IPS-20b (cell line): ENCODE measurements around the gene PDZD8.

ENCODE experiments used
- H3K27ac ChIP-seq: one replicate; pipeline ENCODE4 v1.5.1; 2013; ENCODE audit warnings: low read length
- H3K27me3 ChIP-seq: 2 replicates; pipeline ENCODE4 v1.6.1; 2013; ENCODE audit warnings: mild to moderate bottlenecking, low read length, inconsistent platforms; ENCODE audit not compliant: insufficient read depth
- H3K36me3 ChIP-seq: 2 replicates; pipeline ENCODE4 v1.6.1; 2013; ENCODE audit warnings: low read depth, mild to moderate bottlenecking, inconsistent platforms, low read length, moderate library complexity; ENCODE audit not compliant: insufficient read depth
- H3K4me1 ChIP-seq: 2 replicates; pipeline ENCODE4 v1.6.1; 2013; ENCODE audit warnings: mild to moderate bottlenecking, control low read depth, inconsistent platforms, low read length, moderate library complexity; ENCODE audit not compliant: insufficient read depth
- H3K4me3 ChIP-seq: 2 replicates; pipeline ENCODE4 v1.5.1; 2013; ENCODE audit warnings: mild to moderate bottlenecking, low read length, inconsistent platforms
- H3K9ac ChIP-seq: 2 replicates; pipeline ENCODE4 v1.6.1; 2013; ENCODE audit warnings: low read depth, mild to moderate bottlenecking, inconsistent platforms, low read length, moderate library complexity
- H3K9me3 ChIP-seq: 2 replicates; pipeline ENCODE4 v1.6.1; 2013; ENCODE audit warnings: mild to moderate bottlenecking, low read depth, low read length, inconsistent platforms; ENCODE audit not compliant: insufficient read depth

Gene PDZD8

DNA sequence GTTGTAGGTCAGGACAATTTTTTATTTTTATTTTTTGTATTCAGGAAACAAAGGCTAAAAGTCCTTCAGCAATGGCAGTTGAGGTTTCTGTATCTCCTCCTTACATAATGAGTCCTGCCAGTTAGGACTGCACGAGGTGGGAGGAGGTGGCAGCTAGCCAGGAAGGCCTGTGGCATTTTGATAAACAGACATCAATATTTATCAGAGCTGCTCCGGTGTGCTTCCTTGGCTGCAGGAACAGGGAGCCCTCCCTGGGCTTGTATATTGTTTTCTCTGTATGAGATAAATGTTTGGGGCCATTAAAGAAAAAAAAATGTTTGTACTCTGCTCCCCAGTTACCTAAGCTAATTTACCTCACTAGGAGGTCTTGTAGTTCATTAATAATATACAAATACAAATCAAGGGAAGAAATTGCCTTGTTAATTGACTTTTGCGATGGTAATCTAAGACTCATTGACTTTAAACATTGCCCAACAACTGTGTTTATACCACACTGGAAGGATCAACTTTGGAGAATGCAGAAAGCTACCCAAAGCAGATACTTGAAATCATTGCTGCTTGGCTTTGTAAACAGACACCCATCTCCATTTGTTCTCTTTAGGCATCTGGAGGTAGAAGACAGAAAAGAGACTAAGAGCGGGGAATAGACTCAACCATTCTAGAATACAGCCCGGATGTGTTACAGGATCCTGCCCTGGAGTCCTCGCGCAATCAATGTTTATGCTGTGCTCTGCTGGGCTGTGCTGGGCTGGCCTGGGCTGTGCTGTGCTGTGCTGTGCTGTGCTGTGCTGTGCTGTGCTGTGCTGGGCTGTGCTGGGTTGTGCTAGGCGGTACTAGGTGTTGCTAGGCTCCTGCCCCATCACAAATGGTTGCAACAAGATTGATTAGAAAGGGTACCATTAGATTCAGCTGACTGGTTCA is 36.5 kb upstream of the PDZD8 start:
- Histone ChIP-seq H3K9ac (no peak overlapping the region), H3K27ac (no peak overlapping the region), H3K36me3 (no peaks in the 10 kb centered on the region), H3K9me3 (no peaks in the 10 kb centered on the region), H3K27me3 (no peaks in the 10 kb centered on the region), H3K4me1 (no peaks in the 10 kb centered on the region), H3K4me3 (no peak overlapping the region)

DNA sequence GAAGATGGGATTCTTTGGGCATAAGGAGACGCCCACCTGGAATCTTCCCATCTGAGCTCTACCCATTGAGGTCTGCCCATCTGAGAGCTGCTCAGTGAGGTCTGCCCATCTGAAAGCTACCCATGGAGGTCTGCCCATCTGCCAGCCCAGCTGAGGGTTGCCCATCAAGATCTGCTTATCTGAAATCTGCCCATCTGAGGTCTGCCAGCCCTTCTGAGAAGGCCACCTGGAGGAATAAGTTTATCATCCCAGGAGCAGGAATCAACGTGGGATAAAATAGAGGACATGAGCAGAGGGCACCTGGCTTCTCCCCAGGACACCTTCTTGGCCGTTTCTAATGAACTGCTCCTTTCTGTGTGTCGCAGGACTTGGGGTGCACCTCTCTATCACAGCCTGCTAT is 35.3 kb upstream of the PDZD8 start:
- Histone ChIP-seq H3K9me3 (no peaks in the 10 kb centered on the region), H3K4me1 (no peaks in the 10 kb centered on the region; the same call in 1 of the 2 replicates), H3K27me3 (no peaks in the 10 kb centered on the region), H3K4me3 (no peak overlapping the region), H3K27ac (no peak overlapping the region), H3K9ac (no peak overlapping the region), H3K36me3 (no peaks in the 10 kb centered on the region)

GRCh38 chr10:117409549-117410305 is 34.5 kb upstream of the PDZD8 start:
- Histone ChIP-seq H3K36me3 (no peaks in the 10 kb centered on the region), H3K27ac (no peak overlapping the region), H3K27me3 (no peaks in the 10 kb centered on the region), H3K9me3 (no peaks in the 10 kb centered on the region), H3K9ac (no peak overlapping the region), H3K4me1 (no peaks in the 10 kb centered on the region; the same call in 1 of the 2 replicates), H3K4me3 (no peak overlapping the region)

GRCh38 chr10:117408436-117409384 is 33.5 kb upstream of the PDZD8 start:
- H3K36me3 ChIP-seq: no peaks in the 10 kb centered on the region
- H3K4me3 ChIP-seq: no peak overlapping the region
- H3K9ac ChIP-seq: no peak overlapping the region
- H3K4me1 ChIP-seq: no peaks in the 10 kb centered on the region; the same call in 1 of the 2 replicates
- H3K9me3 ChIP-seq: no peaks in the 10 kb centered on the region
- H3K27ac ChIP-seq: no peak overlapping the region
- H3K27me3 ChIP-seq: no peaks in the 10 kb centered on the region

GRCh38 chr10:117405730-117406129 is 30.5 kb upstream of the PDZD8 start:
- Histone ChIP-seq H3K36me3 (no peaks in the 10 kb centered on the region), H3K4me1 (no peaks in the 10 kb centered on the region; the same call in 1 of the 2 replicates), H3K4me3 (no peak overlapping the region), H3K27ac (no peak overlapping the region), H3K9ac (no peak overlapping the region), H3K27me3 (no peaks in the 10 kb centered on the region), H3K9me3 (no peaks in the 10 kb centered on the region)

GRCh38 chr10:117400329-117400728 is 25.1 kb upstream of the PDZD8 start:
- Histone ChIP-seq H3K36me3 (no peaks in the 10 kb centered on the region), H3K9ac (no peak overlapping the region), H3K9me3 (no peaks in the 10 kb centered on the region), H3K4me3 (no peak overlapping the region), H3K4me1 (no peaks in the 10 kb centered on the region; the same call in 1 of the 2 replicates), H3K27ac (no peak overlapping the region), H3K27me3 (no peaks in the 10 kb centered on the region)

DNA sequence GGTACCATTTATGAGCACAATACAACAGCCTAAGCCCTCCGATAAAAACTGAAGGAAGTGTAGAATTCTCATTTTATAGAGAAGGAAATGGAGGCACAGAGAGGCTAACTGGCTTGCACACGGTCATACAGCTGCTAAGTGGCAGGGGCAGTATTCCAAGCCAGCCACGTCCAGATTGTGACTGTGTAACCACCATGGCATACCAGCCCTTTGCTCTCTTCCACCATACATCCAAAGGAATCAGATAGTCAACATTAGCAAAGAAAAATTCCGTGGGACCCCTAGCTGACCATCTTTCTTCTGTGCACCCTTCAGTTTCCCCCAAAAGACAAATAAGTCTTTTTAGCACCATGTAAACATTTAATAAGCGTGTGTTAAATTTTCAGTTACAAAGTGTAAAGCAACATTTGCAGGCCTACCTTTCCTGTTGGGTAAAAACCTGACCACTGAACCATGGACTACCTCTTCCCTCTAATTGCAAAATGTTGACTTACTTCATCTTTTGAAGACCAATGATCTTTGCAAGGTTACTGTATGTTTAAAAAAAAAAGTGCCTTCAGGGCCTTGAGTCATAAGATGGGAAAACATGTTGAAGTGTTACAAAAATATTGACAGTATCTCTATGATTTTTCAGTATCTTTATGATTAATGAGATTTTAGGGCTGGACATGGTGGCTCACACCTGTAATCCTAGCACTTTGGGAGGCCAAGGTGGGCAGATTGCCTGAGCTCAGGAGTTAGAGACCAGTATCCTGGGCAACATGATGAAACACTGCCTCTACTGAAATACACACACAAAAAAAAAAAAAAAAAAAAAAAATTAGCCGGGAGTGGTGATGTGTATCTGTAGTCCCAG is 24.3 kb upstream of the PDZD8 start:
- Histone ChIP-seq H3K4me1 (no peaks in the 10 kb centered on the region), H3K27ac (no peak overlapping the region)

GRCh38 chr10:117398029-117398428 is 22.8 kb upstream of the PDZD8 start:
- Histone ChIP-seq H3K9ac (no peak overlapping the region), H3K36me3 (no peaks in the 10 kb centered on the region), H3K27ac (no peak overlapping the region), H3K27me3 (no peaks in the 10 kb centered on the region), H3K4me1 (no peaks in the 10 kb centered on the region), H3K4me3 (no peak overlapping the region), H3K9me3 (no peaks in the 10 kb centered on the region)

More for the DNA sequence above, 24.3 kb upstream of the PDZD8 start:
- no peaks in the 10 kb centered on the region for H3K9me3 ChIP-seq
- no peaks in the 10 kb centered on the region for H3K36me3 ChIP-seq
- no peak overlapping the region for H3K4me3 ChIP-seq
- H3K9ac ChIP-seq: no peak overlapping the region
- no peaks in the 10 kb centered on the region for H3K27me3 ChIP-seq

DNA sequence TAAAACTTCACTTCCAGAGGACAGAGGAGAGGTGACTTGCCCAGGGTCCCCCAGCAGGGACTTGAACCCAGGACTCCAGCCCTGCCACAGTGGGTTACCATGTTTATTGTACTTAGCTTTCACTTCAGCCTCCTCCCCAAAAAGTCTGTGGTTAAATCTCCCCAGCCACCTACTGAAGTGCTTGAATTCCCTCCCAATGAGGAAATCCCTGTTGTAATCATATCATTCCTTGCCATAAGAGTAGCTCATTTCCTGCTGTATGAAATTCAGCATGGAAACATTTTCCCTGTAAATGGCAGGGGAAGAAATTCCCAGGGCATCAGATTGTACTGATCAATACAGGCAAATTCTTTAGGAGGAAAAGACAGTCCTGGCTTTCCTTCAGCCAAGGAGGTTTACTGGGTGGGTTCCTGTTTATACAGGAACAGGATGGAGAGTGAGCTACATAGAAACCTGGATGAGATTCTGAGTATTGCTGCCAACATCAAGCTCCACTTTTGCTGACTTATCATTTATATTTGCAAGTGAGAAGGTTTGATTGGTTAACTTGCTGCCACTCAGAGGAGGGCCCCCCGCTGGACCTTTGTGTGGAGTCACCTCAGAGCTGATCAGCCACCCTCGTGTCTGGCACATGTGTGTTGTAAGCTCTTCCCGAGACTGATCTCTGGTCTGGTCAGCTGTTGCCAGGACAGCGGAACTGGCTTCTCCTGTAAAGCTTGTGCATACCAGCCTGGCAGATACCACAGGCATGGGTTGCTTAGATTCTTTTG is 16.4 kb upstream of the PDZD8 start:
- no peak overlapping the region for H3K9ac ChIP-seq
- no peaks in the 10 kb centered on the region for H3K9me3 ChIP-seq
- H3K36me3 ChIP-seq: no peaks in the 10 kb centered on the region
- H3K27ac ChIP-seq: no peak overlapping the region
- no peak overlapping the region for H3K4me3 ChIP-seq
- no peaks in the 10 kb centered on the region for H3K4me1 ChIP-seq
- H3K27me3 ChIP-seq: no peaks in the 10 kb centered on the region; the same call in 1 of the 2 replicates

DNA sequence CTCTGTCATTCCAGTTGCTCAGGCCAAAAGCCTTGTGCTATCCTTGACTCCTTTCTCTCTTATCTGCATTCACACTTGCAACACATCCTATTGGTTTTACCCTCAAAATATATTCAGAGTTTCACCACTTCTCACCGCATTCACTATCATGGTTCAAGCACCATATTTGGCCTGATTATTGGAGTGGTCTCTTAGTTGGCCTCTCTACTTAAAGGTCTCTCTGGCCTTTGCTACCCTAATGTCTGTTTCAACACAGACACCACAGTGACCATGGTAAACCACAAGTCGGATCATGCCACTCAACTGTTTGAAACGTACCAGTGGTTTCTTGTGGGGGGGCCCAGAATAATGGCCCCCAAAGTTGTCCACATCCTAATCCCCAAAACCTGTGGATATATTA is 15.2 kb upstream of the PDZD8 start:
- no peak overlapping the region for H3K9ac ChIP-seq
- no peak overlapping the region for H3K27ac ChIP-seq
- no peaks in the 10 kb centered on the region for H3K36me3 ChIP-seq

More for the DNA sequence above, 15.2 kb upstream of the PDZD8 start:
- H3K27me3 ChIP-seq: no peaks in the 10 kb centered on the region; the same call in 1 of the 2 replicates
- no peak overlapping the region for H3K4me3 ChIP-seq
- H3K9me3 ChIP-seq: no peaks in the 10 kb centered on the region
- no peaks in the 10 kb centered on the region for H3K4me1 ChIP-seq
